DMS153 treated with DMSO at 0.1 percent for 48 hours (cell line): ENCODE data around the gene CDH15.
"Not testable (repeated sequence)": the region's sequence is repeated elsewhere in the genome, so short reads cannot be mapped to it uniquely, and the experiment has no call there.

Source experiments
- DNase-seq: peaks from one replicate; lab custom pipeline; 2025; ENCODE audit not compliant: unreplicated experiment; lab: John Stamatoyannopoulos, UW

CDH15 gene

DNA sequence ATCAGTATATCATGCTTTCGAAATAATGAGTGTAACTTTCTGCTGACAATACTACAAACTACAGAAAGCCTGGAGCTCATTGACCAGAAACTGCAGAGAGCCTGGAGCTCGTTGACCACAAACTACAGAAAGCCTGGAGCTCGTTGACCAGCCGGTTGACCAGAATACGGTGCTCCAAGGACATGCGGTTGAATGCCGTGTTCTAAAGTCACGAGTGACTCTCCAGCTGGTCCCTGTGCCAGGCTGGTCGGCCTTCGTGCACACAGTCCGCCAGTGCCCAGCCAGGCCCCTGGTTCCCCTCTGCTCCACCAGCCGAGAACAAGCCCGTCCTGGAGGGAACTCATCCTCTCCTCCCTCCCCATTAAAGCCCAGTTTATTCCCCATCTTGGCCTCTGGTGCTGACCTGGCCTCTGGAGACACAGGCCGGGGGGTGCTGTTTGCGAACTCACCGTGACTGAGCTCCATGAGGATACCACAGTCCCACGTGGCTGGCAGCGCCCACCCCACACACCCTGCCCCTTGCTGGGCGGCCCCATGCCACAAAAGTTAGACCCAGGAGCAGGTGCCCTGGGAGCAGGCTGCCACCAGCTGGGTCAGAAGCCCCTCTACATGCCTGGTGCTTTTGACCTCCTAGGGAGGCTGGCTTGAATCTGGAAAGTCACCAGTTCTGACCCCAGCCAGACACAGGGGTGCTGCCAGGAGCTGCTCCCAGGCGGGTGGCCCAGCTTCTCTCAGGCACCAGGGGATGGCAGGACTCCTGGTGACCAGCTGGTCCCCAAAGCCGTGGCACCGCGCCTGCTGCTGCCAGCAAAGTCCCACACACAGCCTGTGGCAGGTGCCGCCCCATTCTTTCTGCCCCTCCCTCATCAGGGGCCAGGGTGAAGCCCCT is 15.5 kb upstream of the CDH15 start:
- DNase-seq = no peak

DNA sequence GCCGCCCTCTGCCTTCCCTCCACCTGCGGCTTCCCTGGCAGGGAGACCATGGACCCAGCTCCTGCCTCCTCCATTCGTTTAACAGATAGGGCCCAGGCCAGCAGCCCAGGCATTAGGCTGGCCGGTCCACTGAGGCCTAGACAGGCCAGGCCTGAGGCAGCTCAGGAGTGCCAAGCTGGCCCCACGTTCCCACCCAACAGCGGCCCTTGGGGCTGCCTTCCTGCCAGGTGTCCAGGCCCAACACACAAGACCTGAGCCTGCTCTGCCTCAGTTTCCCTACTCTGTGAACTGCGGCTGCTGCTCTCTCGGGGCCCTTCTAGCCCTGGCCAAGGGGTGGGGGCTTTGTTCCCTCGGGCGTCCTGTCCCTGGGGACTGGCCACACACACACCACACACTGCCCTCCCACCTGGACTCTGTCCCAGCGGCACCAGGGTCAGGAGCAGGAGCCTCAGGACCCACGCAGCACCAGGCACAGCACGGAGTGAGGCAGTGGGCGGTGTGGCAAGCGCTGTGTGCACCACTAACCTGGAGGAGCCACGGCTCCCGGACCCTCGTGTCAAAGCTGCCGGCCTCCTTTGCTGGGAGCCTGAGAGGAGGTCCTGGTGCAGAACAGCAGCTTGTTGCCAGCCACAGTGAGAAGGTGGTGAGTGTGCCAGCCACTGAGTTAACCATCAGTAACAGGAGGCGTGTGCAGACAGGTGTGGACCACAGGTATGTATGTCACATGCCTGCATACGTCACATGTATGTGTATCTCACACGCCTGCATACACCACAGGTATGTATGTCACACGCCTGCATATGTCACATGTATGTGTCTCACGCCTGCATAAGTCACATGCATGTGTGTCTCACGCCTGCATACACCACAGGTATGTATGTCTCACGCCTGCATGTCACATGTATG is 14.6 kb upstream of the CDH15 start:
- DNase-seq = no peak

DNA sequence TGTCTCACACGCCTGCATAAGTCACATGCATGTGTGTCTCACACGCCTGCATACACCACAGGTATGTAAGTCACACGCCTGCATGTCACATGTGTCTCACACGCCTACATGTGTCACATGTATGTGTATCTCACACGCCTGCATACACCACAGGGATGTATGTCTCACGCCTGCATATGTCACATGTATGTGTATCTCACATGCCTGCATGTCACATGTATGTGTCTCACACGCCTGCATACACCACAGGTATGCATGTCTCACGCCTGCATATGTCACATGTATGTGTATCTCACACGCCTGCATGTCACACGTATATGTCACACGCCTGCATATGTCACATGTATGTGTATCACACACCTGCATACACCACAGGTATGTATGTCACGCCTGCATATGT is 13.8 kb upstream of the CDH15 start:
- no peak for DNase-seq

DNA sequence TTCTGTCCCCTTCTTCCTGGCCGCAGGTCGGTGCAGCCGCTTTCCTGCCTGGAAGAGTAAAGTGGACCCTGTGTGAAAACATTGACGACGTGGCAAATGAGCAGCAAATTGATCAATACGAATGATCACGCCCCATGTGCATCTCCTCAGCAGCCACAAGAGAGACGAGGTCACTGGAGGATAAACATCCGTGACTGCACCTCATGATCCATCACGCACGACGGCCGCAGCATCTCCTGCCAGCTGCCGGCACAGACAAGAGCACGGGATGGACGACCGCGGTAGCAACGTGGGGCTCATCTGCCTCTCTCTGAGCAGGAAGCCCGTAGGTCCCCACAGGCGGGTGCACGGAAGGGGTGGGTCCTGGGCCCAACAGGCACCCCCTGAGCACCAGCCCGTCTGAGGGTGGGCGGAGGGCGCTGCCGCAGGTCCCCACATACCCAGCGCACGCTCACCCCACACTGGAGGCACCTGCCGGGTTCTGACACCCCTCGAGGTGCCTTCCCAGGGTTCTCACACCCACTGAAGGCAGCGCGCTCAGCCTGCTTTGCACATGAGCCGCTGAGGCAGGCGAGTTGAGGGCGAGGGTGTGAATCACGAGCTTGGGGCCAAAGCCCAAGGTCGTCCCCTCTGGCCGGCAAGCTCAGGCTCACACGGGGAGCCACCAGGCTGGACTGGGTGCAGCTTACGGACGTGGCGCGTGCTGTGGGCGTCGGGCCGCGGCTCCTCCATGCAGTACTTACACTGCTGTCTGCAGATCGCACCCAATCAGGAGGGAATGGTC is 12.3 kb upstream of the CDH15 start:
- DNase-seq = no peak

DNA sequence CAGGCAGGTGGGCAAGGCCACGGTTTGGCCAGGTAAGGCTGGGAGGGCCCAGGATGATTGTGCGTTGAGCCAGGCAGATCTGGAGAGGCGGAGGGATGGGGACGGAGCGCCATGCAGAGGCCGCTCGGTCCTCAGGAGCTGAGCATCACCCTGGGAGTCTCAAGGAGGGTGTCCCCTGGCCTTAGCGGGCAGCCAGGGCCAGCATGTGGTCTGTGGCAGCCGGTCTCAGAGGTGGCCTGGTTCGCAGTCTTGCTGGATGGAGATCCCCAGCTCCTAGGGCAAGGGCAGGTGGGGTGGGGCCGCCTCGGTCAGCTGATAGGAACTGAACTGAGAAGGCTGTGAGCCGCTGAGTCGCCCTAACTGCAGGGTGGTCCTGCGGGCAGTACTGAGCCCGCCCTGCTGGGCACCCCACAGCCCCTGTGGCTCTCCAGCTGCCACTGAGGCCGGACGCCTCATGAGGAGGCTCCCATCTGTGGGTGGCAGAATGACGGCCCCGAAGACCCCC is 11.6 kb upstream of the CDH15 start:
- no peak for DNase-seq

DNA sequence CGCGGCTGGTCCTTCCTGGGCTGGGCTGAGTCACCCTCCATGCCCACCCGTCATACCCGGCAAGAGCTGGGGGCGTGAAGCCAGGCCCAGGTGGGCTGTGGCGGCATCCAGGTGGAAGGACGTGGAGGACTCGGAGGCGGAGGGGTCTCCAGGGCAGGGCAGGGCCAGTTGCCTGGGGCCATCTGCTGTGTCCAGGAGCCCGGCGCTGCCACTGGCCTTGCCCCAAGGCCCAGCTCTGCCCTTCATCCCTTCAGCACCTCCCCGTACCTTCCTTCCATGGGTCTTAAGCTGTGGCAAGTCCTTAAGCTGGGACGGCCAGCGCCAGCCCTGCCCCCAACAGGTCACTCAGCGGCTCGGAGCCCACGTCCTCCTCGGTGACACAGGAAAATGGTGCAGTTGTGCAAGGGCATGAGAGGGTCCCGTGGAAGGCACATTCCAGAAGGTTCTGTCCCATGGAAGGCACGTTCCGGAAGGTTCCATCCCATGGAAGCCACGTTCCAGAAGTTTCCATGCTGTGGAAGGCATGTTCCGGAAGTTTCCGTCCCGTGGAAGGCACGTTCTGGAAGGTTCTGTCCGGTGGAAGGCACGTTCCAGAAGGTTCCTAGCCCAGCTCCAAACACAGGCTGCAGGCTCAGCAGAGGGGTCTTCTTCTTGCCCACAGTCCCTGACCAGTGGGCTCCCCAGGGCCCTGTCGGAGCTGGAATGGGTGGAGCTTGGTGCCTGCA is 10.4 kb upstream of the CDH15 start:
- DNase-seq = no peak

DNA sequence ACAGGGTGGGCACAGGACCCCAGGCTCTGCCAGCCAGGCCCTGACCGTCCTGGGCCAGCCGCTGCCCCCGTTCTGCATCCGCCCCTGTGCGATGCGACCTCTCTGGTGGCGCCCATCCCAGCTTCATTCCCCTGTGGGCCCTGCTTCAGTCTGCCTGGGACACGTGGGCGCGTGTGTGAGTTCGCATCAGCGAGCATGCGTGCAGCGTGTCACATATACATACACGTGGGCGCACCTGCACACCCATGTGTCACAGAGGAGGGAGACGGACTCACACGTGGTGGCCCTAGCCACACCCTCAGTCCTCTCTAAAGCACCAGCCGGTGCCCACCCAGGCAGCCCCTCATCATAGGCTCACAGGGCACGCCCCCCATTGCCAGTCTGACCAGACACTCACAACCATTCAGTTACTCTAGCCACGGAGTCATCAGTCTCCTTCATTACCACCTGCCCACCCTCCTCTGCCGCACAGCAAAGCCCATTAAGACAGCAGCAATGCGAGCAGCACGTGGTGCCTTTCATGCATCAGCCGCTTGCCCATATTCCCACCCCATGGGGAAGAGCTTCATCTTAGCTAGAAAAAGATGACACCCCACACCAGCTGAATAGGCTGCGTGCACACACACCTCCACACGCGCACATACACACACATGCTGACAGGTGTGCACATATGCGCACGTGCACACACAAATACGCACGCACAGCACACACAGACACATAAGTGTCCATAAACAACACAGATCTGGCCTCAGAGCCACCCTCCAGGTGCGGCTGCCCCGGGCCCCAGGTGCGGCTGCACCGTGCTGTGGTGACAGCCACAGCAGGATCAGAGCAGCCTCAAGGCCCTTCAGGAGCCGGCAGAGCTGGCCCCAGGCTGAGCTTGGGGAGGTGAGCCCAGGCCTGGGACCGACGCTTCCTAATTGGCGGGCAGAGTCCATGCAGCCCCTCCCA is 9.5 kb upstream of the CDH15 start:
- no peak for DNase-seq

DNA sequence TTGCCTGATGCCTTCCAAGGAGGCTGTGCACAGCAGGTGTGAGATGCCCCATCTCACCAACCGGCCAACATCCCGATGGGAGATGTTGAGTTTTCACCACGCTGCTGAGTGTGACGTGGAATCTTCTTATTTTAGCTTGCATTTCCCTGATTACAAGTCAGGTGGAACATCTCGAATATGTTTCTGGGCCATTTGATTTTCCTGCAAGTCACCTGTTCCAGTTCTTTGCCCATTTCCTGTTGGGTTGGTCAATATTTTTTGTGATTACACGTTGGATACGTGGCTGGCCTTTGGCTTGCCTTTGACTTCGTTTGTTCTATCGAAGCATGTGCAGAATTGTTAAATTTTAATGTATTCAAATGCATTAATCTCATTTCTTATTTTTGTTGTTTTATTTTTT is 8.3 kb upstream of the CDH15 start:
- no peak for DNase-seq

DNA sequence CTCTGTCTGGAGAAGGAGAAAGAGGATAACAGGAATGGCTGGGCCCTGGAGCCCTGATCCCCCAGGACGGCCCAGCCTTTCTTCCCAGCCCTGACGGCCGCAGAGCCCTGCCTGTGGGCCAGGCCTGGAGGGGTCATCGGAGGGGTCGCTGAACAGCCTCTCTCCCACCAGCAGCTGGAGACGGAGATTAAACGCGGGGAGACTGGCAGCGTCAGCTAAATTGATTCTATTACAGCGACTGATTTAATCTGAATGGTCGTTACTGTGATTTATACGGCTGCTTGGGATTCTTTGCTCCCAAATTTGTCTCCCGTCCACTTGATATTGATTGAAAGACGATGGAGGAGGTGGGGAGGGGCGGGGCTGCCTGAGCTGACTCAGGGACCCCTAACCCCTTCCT is 7.1 kb upstream of the CDH15 start:
- no peak for DNase-seq

DNA sequence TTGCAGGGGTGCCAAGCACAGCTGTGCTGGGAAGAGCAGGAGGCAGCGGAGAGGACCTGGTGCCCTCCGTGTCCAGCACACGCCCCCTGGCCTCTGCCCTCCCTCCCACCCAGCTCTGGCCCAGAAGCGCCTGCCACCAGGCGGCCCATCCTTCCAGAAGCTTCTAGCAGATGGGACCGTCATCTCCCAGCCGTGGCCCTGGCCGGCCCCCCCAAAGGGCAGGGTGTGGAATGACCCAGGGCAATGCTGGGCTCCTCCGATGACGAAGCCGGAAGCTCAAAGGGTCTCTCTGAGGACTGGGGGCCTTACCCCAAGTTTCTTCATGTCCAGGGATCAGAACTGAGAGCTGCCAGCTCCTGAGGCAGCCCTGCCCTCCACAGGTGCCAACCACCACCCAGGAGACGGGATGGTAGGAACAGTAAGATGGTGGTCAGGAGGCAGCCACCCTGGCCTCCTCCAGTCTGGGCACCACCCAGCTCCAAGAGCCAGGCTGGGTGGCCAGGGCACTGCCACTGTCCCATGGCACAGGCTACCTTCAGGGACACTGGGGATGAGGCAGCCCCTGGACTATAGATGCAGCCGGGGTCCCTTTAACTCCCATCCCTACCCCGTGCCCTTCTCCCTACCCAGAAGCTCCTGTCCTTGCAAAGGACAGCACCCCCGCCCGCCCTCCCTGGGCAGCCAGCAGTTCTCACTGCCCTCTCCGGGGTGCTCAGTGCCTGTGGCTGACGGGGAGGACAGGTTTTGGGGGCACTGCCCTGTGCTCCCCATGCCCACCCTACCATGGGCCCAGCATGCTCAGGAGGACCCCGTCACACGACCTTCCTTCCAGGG is 6.5 kb upstream of the CDH15 start:
- DNase-seq = no peak

DNA sequence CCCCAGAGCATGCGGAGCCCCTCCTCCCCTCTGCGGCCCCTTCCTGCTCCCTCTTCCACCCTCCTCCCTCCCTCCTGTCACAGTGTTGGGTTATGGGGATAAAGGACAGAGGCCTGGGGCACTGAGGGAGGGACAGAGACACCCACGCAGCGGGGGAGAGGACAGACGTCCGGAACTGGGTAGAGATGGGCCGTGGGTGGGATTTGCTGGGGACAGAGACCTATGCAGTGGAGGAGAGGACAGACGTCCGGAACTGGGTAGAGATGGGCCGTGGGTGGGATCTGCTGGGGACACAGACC is 5.9 kb upstream of the CDH15 start:
- not testable (repeated sequence) for DNase-seq

DNA sequence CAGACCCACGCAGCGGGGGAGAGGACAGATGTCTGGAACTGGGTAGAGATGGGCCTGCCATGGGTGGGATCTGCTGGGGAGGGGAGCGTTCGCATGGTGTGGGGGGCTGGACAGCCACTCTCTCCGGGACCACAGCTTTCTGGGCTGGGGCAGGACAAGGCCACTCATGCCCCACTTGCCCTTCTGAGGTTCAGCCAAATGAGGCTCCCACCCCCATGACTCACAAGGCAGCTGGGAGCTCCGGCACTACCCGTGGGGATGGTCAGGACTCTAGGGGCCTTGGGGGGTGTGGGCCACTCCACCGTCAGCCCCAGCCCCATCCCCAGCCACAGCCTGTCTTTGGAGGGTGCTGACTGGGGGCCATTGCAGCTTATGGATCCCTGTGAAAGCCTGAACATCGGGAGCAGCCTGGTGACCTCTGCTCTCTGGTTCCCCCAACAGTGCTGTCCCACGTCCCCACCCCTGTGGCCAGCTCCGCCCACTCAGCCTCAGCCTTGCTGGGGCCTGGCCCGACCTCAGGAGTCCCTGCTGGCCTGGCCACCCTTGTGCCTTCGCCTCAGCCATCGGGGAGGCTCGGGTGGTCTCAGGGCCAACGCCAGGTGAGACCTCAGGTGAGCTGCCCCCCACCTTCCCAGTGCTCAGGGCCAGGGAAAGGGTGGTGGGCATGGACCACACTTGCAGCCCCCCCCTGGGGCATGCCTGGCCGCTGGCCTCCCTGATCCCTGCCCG is 4.7 kb upstream of the CDH15 start:
- no peak for DNase-seq

DNA sequence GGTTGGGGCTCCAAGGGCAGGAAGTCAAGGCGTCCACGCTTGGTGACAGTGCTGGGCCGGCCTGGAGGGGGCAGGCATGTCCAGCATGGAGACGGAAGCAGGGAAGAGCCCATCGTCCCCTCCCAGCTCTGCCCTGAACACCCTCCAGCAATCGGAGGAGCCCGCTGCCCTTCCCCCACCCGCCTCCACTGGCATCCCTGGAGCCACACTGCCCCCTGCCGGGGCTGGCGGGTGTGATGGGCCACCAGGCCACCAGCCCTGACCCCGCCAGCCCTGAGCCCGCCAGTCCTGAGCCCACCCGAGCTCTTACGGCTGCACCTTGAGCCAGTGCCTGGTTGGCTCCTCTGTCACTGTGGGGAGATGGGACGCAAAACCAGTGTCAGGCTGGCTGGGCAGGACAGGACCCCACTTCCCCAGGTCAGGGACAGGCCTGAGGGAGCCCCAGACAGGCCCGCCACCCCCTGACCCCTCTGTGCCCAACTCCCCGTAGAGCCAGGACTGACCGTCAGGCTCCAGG is 4.1 kb upstream of the CDH15 start:
- peak; percentile 69 for DNase-seq

DNA sequence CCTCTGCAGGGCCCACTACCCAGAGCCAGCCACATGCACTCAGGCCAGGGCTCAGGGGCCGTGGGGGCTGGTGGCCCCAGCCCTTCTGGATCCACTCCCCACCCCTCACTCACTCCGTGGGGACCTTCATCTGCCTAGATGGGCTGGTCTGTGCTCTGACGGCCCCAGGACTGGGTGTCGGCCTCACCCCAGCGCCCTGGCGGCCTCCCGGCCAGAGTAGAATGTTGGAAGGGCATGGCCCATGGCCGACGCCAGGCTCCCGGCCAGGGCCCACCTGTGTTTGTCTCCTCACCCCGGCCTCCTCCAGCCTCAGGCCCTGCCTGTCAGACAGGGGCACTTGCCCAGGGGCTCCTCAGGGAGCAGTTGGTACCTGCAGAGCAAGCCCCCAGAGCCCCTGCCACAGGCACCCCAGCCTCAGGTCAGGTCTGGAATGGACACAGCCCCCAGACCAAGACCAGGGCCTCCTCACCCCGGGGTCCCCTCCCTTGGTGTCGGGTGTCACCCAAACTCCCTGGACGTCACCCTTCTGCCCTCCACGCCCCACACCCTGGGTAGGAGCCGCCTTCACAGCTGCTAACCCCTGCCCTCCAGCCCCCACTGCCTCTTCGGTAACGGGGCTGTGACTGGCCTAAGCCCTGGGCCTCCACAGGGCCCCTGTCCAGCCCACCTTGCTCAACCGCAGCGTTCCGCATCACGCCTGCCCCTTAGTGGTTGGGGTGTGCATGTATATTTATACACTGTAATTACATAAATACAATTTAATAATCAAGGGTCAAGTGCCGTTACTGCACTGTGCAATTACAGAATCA is 3.0 kb upstream of the CDH15 start:
- DNase-seq = no peak

DNA sequence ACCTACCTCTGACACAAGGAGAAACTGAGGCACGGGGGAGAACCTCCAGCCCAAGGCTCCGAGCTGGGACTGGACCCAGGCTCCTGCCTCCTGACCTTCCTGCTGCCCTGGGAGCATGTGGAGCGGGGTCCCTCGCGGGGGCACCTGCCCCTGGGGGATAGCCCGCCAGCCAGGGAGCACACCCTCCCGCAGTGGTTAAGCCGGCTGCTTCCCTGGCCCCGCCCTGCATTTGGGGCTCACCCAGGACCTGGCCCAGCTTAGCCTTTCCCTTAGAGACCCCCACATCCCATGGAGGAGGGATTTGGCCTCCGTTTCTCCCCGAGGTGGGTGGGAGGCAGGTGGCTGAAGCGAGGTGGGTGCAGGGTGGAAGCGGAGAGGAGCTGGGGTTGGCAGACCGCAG is 1.8 kb upstream of the CDH15 start:
- DNase-seq = no peak

DNA sequence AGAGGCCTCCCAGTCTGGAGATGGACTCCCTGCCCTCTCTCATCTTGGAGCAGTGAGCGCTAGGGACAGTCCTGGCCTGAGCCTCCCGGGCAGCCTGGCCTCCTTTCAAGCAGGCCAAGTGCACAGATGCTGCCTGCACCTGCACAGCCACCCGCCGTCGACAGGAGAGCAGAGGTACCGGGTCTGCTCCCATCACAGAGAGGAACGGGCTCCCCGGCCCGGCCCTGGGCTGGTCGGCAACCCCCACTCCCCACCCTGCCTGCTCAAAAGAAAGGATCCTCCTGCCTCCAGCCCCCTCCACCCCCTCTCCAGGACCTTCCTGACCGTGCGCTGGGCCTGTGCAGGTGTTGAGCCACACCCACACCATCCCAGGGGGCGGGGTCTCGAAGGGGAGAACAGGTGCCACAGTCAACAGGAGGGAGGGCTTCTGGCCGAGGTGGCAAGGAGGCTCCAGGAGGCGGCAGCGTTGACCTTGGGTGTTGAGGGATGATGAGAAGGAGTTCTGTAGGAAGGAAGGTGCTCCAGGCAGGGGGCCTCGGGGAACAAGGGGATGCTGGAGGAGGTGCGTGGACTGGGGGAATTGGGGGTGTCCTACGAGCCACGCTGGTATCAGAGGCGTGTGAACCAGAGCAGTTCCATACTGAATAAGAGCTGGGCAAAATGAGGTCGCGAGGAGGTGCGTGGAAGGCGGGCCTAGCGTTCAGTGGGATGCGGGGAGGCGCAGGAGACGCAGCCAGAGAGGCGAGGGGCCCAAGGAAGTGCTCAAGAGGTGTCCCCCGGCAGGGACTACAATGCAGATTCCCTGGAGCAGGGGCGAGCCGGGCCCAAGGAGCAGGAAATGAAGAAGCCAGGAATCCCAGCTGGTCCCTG is 967 bp upstream of the CDH15 start:
- DNase-seq = peak; percentile 35
